GM19395 (cell line): ENCODE measurements around the gene NPEPL1.
"Not testable (repeated sequence)": the region's sequence is repeated elsewhere in the genome, so short reads cannot be mapped to it uniquely, and the experiment has no call there.

Experiments
- ATAC-seq: cut with Tn5 transposase; IDR thresholded peaks from one replicate; pipeline ENCODE4 v1.9.1; 2021; ENCODE audit warnings: mild to moderate bottlenecking, moderate library complexity; ENCODE audit not compliant: unreplicated experiment

The NPEPL1 gene

DNA sequence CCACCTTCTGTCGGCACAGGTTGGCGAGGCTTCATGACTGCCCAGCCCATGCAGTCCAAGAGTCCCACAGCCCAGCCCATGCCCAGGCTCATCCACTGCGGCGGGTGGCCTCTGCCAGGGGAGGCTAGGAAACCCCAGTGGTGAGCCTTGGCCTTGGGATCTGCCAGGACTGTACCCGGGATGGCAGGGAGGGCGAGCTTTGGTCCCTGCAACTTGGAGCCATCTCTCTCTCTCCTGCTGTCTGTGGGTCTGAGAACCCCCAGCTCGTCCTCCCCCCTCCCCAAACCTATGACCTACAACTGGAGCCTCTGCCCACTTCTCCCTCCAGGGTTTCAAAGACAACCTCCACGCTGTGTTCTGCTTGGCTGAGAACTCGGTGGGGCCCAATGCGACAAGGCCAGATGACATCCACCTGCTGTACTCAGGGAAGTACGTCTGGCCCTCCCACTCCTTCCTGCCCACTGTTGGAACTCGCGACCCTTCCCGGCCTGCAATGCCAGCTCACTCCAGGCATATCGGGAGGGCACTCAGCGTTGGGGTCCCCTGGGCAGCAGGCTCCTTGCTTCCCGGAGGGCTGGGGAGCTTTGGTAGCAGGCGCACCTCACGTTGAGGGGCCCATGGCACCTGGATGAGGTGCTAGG is 19.7 kb downstream of the NPEPL1 start:
- no peak for ATAC-seq

DNA sequence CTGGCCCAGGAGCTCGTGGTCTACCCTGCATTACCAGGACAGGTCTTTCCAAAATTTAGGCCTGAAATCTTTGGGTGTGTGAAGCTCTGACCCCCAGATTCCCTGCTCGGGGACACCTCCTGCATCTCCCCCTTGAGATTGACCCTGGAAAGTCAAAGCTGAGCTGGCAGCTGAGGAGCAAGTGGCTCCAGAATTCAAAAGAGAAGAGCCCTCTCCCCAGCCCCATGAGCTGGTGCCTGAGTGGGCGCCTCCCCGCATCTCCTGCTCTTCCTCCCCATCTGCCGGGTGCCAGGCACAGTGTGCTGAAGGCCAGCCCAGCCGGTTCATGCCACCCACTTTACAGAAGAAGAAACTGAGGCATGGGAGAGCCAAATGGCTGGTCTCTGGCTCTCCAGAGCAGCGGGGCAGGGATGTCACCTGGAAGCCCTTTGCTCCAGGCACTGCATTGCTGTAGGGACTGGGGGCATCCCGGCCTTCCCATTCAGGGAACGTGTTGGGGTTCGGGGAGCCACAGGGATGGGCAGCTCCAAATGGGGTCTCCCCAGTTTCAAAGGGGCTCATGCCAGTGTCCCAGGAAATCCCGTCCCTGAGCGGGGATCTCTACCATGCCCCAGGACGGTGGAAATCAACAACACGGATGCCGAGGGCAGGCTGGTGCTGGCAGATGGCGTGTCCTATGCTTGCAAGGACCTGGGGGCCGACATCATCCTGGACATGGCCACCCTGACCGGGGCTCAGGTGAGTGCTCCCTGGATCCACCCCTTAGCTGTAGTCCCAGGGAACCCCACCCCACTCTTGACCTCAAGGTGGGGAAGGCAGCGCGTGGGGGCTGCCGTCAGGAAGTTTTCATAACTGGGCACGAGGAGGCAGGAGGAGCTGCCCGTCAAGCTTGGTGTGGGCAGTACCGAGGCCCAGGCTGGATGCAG is 20.5 kb downstream of the NPEPL1 start:
- ATAC-seq = no peak

DNA sequence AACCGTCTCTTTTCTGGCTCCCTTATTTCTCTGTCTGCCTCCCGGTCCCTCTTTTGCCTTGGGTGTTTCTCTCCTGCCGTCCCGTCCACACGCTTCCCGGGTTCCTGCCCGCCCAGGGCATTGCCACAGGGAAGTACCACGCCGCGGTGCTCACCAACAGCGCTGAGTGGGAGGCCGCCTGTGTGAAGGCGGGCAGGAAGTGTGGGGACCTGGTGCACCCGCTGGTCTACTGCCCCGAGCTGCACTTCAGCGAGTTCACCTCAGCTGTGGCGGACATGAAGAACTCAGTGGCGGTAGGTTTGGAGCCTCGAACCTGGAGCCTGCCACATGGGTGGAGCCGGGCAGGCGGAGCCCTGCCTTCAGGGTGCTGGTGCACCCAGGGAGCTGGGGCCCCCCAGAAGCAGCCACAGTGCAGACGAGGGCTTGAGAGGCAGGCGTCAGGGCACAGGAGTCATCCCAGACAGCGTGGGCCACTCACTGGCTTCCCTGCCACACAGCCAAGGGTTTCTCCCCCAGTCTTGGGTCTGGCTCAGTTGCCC is 21.3 kb downstream of the NPEPL1 start:
- ATAC-seq = no peak

DNA sequence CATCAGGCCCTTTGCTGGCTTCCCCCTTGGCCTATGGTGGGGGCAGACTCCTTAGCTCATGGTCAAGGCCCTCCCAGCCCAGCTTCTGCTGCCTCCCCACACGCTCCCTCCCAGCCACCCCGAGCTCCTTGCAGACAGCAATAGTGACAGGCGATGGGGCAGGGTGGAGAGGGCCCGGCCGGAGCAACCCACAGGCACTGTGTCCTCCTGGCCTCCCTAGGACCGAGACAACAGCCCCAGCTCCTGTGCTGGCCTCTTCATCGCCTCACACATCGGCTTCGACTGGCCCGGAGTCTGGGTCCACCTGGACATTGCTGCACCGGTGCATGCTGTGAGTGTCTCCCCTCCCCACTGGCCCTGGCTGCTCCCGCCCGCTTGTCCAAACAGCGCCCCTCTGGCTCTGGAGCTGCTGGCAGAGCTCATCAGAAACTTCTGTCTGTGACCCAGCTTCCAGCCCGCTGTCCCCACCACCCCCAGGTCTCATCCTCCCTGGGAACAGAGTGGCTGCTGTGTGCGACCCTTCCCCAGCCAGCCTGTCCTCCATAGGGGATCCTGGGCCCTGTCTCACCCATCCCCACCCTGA is 21.8 kb downstream of the NPEPL1 start:
- ATAC-seq = no peak

DNA sequence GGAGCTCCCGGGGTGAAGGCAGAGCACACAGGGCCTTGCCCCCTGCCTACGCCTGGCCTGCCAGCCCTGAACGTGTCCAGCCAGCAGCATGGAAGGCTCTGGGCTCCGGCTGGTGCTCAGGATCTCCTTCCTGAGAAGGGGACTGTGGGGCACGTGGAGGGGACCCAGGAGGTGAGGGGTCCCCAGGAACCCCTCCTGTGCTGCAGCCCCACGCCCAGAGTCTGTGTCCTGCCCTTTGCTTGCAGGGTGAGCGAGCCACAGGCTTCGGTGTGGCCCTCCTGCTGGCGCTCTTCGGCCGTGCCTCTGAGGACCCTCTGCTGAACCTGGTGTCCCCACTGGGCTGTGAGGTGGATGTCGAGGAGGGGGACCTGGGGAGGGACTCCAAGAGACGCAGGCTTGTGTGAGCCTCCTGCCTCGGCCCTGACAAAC is 22.3 kb downstream of the NPEPL1 start:
- ATAC-seq = no peak

DNA sequence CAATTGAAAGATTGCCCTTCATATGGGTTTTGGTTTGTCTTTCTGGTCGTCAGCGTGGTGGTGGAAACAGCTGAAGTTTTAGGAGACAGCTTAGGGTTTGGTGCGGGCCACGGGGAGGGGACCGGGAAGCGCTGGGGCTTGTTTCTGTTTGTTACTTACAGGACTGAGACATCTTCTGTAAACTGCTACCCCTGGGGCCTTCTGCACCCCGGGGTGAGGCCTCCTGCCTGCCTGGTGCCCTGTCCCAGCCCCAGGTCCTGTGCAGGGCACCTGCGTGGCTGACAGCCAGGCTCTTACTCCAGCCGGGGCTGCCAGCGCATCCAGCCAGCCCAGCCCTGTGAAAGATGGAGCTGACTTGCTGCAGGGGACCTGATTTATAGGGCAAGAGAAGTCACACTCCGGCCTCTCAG is 22.8 kb downstream of the NPEPL1 start:
- no peak for ATAC-seq

DNA sequence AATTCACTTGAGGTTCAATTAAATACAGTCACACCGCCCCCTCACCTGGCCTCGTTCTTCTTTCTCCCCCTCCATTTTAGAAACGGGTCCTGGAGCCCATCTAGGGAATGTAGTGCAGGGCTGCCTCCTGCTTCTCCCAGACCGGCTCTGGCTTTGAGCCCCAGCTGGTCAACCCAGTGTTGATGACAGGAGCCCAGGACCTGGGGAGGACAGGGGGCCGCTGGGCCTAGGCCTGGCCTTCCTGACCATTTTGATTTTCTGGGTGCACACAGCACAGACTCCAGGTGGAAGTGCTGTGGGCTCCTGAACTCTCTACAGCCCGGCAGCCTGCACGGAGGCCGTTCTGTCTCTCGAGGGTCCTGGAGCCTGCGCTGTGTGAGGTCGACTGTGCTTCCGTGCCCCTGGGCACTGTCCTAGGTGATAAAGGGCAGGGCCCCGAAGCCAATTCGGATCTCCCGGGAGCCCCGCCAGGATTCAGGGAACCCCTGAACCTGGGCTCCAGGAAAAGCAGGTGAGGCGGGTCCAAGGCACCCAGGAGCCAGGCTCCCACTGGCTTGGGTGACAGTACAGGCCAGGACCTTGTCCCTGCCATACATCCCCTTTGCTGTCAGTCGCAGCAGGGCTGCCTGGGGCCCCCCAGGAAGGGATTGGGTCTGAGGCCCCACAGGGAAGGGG is 23.3 kb downstream of the NPEPL1 start:
- no peak for ATAC-seq

DNA sequence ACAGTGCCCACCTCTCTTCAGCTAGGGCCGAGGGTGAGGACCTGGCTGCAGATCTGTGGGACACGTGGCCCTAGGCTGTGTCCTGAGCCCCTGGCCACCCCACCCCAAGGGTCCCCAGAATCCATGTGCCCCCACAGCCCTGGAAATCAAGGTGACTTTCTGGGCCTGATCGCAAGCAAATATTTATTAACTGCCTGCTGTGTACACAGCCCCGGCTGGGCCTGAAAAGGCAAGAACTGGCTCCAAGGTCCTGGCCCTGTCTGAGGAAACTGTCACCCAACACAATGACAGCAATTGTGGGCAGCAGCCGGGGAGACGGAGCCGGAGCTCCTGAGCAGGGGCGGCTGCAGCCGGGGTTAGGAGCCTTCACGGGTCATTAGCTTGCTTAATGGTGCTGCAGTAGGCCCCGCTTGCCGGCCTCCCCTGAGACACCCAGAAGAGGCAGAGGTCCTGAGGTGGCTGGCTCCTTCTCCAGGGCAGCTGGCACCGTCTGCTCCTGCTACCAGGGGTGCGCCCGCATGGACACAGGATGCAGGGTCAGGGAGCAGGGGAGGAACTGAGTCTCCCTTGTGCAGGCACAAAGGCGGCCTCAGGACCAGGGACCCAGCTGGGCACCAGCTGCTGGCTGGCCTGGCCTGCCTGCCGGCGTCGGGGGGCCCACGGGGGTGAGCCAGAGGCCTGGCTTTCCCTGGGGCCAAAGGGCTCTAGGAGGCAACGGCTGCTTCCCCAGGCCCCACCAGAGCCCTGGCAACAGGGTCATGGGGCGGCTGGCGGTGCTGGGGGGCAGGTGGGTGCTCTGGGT is 24.1 kb downstream of the NPEPL1 start:
- ATAC-seq = no peak

DNA sequence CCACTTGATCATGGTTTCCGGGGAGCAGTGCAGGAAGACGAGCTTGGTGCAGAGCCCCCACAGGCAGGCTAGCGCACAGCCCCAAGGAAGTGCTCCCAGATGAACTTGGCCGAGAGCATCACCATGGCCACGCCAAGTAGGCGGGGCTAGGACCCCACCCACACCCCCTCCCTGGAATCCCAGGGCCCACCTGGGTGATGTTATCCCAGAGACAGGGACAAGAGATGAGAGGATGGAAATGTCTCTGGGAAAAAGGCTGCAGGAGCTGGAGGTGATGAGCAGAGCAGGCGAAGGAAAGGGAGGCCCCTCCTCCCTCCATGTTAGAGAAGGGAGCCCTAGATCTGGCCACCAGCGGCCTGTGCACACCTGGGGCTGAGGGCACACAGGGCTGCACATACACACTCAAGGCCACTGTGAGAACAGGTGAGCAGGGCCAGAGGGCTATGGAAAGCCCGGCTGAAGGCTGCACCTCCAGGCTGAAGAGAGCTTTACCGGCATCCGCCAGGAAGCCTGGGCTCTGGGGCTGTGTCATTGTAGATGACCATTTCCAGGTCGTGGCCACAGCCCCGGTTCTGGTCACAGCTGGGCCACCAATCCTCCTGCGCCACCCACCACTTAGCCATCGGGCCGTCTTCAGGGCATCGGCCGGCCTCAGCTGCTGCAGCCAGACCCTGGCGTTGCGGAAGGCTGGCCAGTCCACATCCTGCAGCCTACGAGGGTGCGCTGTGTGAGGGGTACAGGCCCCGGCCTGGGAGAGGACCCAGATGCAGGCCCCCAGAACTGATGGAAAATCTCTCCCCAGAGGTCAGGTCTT is 24.9 kb downstream of the NPEPL1 start:
- no peak for ATAC-seq

DNA sequence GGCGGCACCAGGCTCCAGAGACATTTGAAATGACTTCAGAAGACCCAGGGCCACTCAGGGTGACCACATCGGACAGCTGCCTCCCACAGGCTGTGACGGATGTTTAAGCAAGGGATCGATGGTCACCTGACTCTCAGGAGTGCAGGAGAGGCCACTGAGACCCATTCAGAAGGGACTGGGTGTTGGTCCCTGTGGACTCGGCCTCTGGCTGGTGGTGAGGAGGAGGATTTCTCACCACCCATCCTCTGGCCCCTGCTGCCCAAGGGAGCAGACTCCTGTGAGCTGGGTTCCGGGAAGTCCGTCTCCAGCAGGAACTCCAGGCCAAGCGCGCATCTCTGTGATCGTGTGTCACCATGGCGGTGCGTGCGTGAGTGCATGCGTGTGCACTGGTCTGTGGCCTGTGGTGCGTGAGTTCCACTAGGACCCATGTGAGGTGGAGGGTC is 25.5 kb downstream of the NPEPL1 start:
- no peak for ATAC-seq

DNA sequence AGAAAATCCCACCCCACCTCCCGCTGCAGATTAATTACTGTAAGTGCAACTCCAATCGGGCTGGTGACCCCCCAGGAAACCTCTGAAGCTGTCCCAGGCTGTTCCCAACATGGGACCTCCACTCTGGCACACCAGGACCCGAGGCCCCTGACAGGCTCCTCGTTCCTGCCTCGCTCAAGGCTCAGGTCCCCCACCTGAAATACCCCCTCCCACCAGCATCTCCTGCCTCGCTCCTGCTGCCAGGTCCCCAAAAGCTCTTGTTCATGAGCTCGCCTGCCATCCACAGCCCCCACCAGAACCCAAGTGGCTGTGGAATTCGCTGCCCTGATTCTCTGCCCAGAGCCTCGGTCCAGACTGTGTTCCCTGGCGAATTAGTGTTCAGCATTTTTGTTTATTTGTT is 26.1 kb downstream of the NPEPL1 start:
- no peak for ATAC-seq

DNA sequence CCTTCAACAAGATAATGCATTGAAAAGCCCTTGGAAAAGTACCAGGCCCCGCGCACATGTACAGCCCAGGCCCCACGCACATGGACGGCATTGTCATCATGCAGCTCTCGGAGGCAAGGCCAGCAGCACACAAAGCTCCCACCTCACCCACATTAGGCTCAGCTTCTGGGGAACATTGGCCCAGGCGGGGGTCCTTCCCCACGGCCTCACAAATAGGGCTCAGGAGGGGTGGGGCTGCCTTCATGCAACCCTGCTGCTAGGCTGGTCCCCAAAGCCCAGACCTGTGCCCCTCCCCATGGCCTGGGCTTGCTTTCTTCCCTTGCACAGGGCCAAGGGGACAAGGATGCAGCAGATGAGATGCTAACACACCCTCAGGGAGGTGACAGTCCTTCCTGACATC is 26.7 kb downstream of the NPEPL1 start:
- no peak for ATAC-seq

DNA sequence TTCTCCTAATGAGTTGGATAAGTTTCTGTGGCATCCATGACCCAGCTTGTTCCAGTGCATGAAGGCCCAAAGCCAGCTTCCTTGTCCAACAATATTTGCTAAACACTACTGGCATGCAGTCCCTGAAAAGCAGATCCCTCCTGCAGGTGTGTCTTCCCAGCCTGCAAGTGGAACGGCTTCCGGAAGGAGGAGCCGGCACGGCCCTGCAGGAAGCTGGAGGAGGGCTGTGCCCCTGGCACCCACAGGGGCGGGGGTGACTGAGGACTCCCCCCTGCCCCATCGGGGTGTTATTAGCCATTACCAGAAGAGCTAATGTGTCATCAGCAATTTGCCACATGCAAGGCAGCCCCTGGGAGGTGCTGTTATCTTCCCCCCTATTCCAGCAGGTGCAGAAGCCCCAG is 27.4 kb downstream of the NPEPL1 start:
- ATAC-seq = no peak

DNA sequence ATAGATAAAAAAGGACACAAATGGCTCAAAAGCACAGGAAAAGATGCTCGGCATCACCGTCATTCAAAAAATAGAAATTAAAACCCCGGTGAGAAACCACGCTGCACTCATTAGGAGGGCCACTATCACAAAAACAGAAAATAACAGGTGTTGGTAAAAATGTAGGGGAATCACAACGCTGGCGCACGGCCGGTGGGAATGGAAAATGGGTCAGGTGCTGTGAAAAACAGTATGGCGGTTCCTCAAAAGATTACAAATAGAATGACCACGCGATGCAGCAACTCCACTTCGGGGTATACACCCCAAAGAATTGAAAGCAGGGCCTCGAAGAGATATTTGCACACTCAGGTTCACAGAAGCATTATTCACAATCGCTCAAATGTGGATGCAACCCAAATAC is 28.3 kb downstream of the NPEPL1 start:
- no peak for ATAC-seq

DNA sequence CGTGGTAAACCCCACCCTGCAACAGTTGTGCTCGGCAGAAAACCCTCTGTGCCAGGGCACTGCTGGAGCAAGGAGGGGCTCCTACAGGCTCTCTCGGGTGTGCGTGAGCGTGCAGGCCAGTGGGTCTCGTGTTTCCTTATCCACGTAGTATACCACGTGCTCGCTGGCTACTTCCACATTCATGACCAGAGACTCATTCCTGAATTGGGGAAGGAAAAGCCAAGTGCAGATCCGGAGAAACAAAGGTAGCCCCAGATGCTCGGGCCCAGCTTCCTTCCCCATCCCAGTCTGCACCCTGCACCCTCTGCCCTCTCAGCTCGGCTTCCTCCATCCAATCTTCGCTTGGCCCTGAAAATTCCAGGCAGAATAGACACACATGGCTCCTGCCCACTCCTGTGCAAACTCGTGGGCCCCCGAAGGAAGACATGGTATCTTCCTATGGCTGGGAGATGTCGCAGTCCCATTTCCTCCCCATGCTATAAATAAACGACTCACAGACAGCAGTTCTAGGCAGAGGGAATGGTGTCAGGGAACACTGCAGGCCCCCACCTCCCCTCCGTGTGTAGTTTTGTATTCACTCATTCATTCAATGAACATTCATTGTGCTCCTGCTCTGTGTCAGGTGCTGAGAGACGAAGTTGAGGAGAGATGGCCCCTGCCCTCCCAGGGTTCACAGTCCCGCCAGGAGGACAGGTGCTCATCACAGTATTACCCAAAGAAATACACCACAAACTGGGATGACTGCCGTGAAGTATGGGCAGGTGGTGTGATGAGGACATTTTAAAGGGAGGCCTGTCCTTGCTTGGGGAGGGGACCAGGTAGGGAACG is 29.6 kb downstream of the NPEPL1 start:
- ATAC-seq = no peak

DNA sequence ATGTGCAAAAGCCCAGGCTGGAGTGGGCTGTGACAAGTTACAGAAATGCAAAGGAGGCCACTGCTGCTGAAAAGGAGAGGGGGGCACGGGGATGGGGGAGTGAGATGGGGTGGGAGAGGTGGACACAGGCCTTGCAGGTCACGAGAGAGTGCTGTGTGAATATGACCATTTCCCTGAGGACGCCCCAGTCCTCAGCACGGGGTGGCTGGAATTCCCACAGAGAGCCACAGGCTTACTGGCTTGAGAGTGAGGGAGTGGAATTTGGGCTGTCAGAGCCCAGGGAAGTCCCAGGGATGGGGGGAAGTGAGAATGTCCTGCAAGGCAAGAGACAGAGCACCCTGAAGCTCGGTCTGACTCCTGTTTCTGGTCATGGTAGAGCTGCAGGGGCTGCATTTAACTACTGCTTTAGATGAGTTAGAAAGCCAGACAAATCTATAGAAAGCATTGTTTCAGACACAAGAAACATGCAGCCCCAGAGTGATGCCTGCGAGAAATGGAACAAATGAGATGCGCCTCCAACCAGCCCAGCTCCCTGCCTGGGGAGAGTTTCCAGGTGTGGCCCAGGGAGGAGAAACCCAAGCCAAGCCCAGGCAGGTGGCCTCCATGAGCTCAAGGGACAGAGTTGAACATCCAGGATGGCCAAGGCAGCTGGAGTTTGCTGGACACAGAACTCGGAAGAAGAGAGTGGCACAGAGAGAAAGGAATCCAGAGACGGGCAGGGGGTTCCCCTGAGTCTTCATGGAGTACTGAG is 30.5 kb downstream of the NPEPL1 start:
- no peak for ATAC-seq

DNA sequence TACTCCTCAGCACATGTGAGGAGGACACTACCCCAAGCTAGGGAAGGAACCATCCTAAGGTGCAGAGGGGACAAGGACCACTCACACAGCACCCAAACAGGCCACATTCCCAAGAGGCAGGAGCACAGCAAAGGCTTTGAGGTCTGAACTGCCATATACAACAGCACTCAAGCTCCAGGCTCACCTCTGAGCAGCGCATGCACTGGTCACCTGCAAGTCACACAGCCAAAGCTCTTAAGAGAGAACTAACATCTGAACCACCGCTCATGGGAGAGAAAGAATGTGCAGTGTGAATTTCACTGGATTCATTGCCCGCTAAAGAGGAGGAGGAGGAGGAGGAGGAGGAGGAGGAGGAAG is 31.0 kb downstream of the NPEPL1 start:
- ATAC-seq = no peak

DNA sequence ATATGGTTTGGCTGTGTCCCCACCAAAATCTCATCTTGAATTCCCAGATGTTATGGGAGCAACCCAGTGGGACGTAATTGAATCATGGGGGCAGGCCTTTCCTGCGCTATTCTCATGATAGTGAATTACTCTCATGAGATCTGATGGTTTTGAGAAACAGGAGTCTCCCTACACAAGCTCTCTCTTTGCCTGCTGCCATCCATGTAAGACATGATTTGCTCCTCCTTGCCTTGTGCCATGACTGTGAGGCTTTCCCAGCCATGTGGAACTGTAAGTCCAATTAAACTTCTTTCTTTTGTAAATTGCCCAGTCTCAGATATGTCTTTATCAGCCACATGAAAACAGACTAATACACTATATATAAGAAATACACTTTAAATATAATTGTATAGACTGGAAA is 33.6 kb downstream of the NPEPL1 start:
- ATAC-seq = not testable (repeated sequence)
